C4-2B (cell line): Measurements from ENCODE around the gene MINDY4.

Source experiments
- H3K27ac ChIP-seq: fragments of 450-650 bp; 2 replicates; pipeline ENCODE4 v1.5.1; 2017
- ZFX ChIP-seq: fragments of 450-650 bp; IDR thresholded peaks from 2 replicates; pipeline ENCODE4 v1.6.1; 2017
- TF ChIP-seq, protein P1 (sequence below): fragments of 450-650 bp; conservative IDR thresholded peaks from 2 replicates; pipeline ENCODE4 v1.5.1; 2017; ENCODE audit warnings: mild to moderate bottlenecking

Gene MINDY4

DNA sequence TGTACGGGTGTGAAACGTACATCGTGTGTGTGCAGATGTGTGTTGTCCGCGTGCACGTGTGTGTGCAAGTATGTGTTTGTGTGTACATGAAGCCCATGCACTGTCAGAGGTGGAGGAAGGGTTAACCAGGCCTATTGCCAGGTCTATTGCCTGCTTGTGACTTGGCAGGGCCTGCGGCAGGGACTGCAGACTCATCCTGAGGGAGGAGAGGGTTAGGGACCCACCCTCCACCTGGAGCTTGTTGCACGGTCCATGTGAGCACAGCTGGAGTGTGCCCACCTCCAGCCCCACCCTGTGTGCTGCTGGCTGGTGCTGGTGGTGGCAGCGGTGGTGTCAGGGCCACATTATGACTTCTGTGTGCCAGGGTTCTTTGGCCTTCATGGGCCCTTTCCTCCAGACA, 133.3 kb downstream of the MINDY4 start:
- no peak overlapping the region for H3K27ac ChIP-seq
- TF ChIP-seq, protein P1, sequence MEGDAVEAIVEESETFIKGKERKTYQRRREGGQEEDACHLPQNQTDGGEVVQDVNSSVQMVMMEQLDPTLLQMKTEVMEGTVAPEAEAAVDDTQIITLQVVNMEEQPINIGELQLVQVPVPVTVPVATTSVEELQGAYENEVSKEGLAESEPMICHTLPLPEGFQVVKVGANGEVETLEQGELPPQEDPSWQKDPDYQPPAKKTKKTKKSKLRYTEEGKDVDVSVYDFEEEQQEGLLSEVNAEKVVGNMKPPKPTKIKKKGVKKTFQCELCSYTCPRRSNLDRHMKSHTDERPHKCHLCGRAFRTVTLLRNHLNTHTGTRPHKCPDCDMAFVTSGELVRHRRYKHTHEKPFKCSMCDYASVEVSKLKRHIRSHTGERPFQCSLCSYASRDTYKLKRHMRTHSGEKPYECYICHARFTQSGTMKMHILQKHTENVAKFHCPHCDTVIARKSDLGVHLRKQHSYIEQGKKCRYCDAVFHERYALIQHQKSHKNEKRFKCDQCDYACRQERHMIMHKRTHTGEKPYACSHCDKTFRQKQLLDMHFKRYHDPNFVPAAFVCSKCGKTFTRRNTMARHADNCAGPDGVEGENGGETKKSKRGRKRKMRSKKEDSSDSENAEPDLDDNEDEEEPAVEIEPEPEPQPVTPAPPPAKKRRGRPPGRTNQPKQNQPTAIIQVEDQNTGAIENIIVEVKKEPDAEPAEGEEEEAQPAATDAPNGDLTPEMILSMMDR = no peak
- no peak for TF ChIP-seq ZFX

DNA sequence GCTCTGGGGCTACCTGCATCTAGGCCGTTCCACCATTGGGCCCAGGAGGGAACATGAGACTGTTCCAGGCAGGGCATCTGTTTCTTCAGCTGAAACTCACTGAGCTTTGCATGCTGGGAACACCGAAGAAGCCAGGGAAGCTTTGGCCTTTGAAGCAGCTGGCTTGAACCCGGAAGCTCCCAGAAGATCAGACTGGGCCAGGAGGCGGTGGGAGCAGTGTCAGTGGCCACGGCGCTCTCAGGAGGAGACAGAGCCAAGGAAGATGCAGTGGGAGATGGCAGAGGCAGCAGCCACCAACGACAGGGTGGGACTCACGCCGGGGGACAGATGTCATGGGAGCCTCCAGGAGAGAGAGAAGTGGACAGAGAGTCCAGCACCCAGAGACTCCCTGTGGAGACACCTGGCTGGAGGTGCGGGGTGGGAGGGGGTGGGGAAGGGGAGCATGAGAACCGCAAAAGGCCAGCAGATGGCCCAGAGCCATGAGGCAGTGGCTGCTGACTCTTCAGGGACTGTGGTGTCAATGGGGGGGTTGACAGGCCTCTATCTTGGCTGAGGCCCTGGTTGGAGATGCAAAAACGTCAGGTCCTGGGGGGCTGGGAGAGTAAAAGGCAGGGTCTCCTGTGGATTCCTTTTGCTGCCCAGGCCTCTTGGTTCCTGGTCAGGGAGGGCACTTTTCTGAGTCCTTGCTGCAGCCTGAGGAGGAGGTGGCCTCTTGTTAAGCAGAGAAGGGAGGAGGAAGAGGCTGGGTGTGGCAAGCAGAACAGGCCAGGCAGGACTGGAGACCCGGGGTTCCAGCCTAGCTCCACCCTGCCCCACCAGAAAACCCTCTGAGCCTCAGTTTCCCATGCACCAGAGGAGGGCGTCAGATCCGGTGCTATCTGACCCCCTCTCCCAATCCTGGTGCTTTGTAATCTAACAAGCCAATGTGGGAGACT, 134.1 kb downstream of the MINDY4 start:
- no peak overlapping the region for H3K27ac ChIP-seq

DNA sequence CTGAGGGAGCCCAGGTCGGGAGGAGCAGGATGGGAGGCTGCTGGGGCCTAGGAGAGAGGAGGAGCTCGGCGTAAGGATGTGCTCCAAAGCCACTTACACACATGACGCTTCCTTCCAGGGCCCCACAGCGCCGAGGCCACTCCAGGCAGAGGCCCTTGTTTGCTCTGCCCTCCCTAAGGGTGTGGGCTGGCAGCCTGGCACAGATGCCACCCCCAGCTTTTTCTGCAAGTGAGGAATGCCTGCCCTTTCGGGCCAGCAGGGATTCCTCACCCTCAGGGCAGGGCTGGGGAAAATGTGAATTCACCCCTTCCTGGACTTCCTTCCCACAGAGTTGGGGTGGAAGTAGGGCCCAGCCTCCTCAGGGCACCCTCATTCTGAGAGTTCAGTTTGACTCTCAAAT, 134.8 kb downstream of the MINDY4 start:
- H3K27ac ChIP-seq = no peak overlapping the region
- TF ChIP-seq ZFX = no peak
- TF ChIP-seq, protein P1 = no peak

More for the DNA sequence above, 134.1 kb downstream of the MINDY4 start:
- TF ChIP-seq, protein P1 = no peak
- no peak for TF ChIP-seq ZFX

DNA sequence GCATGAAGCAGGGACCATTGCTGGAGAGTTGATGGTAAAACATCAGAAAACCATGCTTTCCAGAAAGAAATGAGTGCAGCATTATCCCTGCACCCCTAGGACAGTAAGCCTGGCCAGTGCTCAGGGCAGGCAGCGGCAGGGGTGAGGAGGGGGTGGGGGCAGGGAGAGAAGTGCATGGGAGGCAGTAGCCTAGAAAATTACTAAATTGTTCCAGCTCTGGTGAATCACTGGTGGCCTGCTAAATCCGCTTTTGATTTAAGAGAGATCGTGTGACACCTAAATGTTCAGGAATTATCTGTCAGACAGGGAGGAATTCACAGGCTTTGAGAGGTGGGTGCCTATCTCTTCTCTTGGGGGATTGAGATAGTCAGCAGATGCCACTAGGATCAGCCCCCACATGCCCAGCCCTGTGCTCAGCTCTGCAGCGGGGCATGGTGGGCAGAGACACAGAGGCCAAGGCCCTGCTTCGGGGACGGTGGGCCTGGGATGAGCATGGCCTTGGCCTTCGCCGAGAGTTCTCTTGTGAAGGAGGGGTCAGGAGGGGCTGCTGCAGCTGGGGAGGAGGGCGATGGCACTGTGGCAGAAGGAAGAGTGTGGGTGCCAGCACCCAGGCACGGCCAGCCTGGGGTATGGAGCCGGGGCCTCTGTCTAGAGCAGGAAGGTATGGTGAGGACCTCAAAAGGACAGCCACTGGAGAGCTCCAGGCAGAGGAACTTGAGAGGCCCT, 135.5 kb downstream of the MINDY4 start:
- no peak for TF ChIP-seq ZFX
- TF ChIP-seq, protein P1 = no peak
- H3K27ac ChIP-seq = no peak overlapping the region

DNA sequence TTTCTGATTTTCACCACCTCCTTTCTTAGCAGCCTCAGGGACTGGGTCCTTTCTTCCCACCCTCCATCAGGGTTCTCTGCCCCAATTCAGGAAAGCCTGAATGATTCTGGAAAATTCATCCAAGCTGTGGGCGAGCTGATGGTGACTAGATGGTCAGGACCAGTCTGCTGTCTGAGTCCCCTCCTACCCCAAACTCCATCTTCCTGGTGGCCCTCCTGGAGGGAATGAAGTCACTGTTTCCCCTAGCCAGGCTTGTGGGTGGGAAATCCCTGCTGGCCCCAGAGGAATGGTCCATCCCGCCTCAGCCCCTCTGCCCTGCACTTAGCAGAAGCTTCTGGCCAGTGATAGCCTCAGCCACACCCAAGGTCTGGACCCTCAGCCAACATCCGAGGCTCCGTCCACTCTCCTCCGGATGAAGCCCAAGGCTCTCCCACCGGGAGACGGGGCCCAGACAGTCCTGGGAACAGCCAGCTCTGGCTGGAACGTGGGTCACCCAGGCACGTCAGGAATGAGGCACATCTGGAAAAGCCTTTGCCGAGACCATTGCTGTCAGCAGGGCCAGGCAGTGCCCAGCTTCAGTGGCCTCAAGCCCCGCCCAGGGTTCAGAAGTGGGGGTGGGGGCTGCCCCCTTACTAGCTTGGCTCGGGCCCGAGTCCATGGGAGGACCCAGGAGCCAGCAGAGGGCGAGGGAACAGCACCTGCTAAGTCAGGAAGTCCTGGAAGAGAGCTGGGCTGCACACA, 136.5 kb downstream of the MINDY4 start:
- TF ChIP-seq ZFX = no peak
- TF ChIP-seq, protein P1 = no peak
- H3K27ac ChIP-seq = no peak overlapping the region

DNA sequence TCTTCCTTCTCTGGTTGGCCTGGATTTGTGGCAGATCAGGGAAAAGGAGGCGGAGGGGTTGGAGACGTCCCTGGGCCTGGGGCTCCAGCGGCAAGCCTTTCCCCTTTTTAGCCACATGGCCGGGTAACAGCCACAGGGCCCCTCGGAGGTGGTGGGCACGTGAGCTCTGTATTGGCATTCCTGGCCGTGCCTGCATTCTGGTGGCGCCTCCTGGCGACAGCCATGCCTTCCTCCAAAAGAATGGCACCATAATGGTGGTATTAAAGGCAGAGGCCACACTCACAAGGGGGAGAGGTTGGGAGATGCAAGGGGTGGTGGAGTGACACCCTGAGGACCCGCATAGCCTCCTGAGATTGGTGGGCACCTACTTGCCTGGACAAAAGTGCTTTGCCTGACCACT, 137.5 kb downstream of the MINDY4 start:
- no peak overlapping the region for H3K27ac ChIP-seq
- TF ChIP-seq ZFX = no peak
- TF ChIP-seq, protein P1 = no peak

DNA sequence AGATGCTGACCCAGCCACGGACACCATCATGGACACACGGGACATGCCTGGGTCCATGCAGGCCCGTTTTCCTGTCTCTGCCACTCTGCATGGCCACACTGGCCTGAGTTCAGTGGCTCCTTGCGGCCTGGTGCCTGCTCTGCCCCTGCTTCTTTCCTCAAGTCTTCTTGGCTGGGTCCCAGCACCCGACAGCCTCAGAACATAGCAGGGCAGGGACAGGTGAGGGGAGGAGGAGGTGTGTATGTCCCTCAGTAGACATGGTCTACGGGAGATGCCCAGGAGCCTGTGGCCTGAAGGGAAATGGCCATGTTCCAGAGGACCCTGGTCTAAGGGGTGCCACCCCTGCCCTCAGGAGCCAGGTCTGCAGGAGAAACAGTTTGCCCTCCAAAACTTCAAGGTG, 138.2 kb downstream of the MINDY4 start:
- no peak overlapping the region for H3K27ac ChIP-seq
- TF ChIP-seq, protein P1 = no peak
